Measurements from ENCODE around the gene NFS1.
"Not testable (repeated sequence)": the region's sequence is repeated elsewhere in the genome, so short reads cannot be mapped to it uniquely, and the experiment has no call there.

NFS1 gene

GRCh38 chr20:35729836-35730582 lies 30.9 kb upstream of the NFS1 start:
- H3K27ac ChIP-seq, result no peak overlapping the region
- no peak for DNase-seq (ENCODE audit: low read depth, low spot score)

- H3K27ac ChIP-seq, result no peak overlapping the region
These were observed 30.2 kb upstream of the NFS1 start for GRCh38 chr20:35729283-35729807.

GRCh38 chr20:35726842-35727711 lies 27.9 kb upstream of the NFS1 start:
- no peak for DNase-seq (ENCODE audit: low read depth, low spot score)
- H3K27ac ChIP-seq, result no peak overlapping the region

More at GRCh38 chr20:35729283-35729807, 30.2 kb upstream of the NFS1 start:
- no peak for DNase-seq (ENCODE audit: low read depth, low spot score)

GRCh38 chr20:35724321-35725230 lies 25.4 kb upstream of the NFS1 start:
- DNase-seq (ENCODE audit: low read depth, low spot score), result no peak
- H3K27ac ChIP-seq, result no peak overlapping the region

GRCh38 chr20:35723652-35724320 lies 24.6 kb upstream of the NFS1 start:
- not testable (repeated sequence) for H3K27ac ChIP-seq; DNase-seq (ENCODE audit: low read depth, low spot score)

GRCh38 chr20:35723275-35723639 lies 24.1 kb upstream of the NFS1 start:
- H3K27ac ChIP-seq; DNase-seq (ENCODE audit: low read depth, low spot score): not testable (repeated sequence)

- no peak for DNase-seq (ENCODE audit: low read depth, low spot score)
These were observed 22.5 kb upstream of the NFS1 start for GRCh38 chr20:35721621-35722020.

GRCh38 chr20:35721219-35721618 lies 22.1 kb upstream of the NFS1 start:
- DNase-seq (ENCODE audit: low read depth, low spot score), result no peak
- no peak overlapping the region for H3K27ac ChIP-seq

More at GRCh38 chr20:35721621-35722020, 22.5 kb upstream of the NFS1 start:
- H3K27ac ChIP-seq, result no peak overlapping the region

- H3K27ac ChIP-seq, result no peak overlapping the region
- DNase-seq (ENCODE audit: low read depth, low spot score), result no peak
These were observed 21.3 kb upstream of the NFS1 start for GRCh38 chr20:35720165-35721123.

GRCh38 chr20:35719717-35720116 lies 20.6 kb upstream of the NFS1 start:
- DNase-seq (ENCODE audit: low read depth, low spot score), result no peak
- no peak overlapping the region for H3K27ac ChIP-seq

GRCh38 chr20:35718972-35719635 lies 20.0 kb upstream of the NFS1 start:
- H3K27ac ChIP-seq, result no peak overlapping the region
- DNase-seq (ENCODE audit: low read depth, low spot score), result no peak

- not testable (repeated sequence) for H3K27ac ChIP-seq; DNase-seq (ENCODE audit: low read depth, low spot score)
These were observed 19.2 kb upstream of the NFS1 start for GRCh38 chr20:35718321-35718720.

- H3K27ac ChIP-seq, result no peak overlapping the region
These were observed 17.2 kb upstream of the NFS1 start for GRCh38 chr20:35716330-35716729.

GRCh38 chr20:35715652-35716051 lies 16.5 kb upstream of the NFS1 start:
- DNase-seq (ENCODE audit: low read depth, low spot score), result no peak
- H3K27ac ChIP-seq, result no peak overlapping the region

More at GRCh38 chr20:35716330-35716729, 17.2 kb upstream of the NFS1 start:
- no peak for DNase-seq (ENCODE audit: low read depth, low spot score)

GRCh38 chr20:35714127-35714526 lies 15.0 kb upstream of the NFS1 start:
- DNase-seq (ENCODE audit: low read depth, low spot score), result no peak
- no peak overlapping the region for H3K27ac ChIP-seq

- not testable (repeated sequence) for DNase-seq (ENCODE audit: low read depth, low spot score); H3K27ac ChIP-seq
These were observed 14.0 kb upstream of the NFS1 start for GRCh38 chr20:35713120-35713519.

- H3K27ac ChIP-seq, result no peak overlapping the region
- no peak for DNase-seq (ENCODE audit: low read depth, low spot score)
These were observed 12.5 kb upstream of the NFS1 start for GRCh38 chr20:35711588-35712209.

All from epithelial cell of prostate (primary cell).